ENCODE results near the gene NBEAL1. TPM values are rescaled to one million over a fixed set of nuclear protein-coding genes. Genes with fewer than 3 reads are reported as not detected.
"Not testable (repeated sequence)": the region's sequence is repeated elsewhere in the genome, so short reads cannot be mapped to it uniquely, and the experiment has no call there.

NBEAL1 gene
- total RNA-seq, 4 donors from 2014 or later = 43.7 to 140 (median 90.2) TPM

GRCh38 chr2:202990501-202990900 is 24.2 kb upstream of the NBEAL1 start:
- TF ChIP-seq POLR2A (IDR thresholded peaks at IDR 0.05) (no peak), CTCF (IDR thresholded peaks at IDR 0.05) (no peak)
- no peak for DNase-seq
- H3K27me3 ChIP-seq = no peaks in the 10 kb centered on the region

GRCh38 chr2:202997113-202997512 is 17.6 kb upstream of the NBEAL1 start:
- not testable (repeated sequence) for DNase-seq, H3K4me1 ChIP-seq, H3K27ac ChIP-seq, H3K36me3 ChIP-seq, H3K4me3 ChIP-seq, H3K27me3 ChIP-seq, H3K9me3 ChIP-seq

More at GRCh38 chr2:202990501-202990900, 24.2 kb upstream of the NBEAL1 start:
- Histone ChIP-seq H3K4me1 (no peaks in the 10 kb centered on the region), H3K9me3 (no peaks in the 10 kb centered on the region), H3K36me3 (no peaks in the 10 kb centered on the region), H3K4me3 (no peak overlapping the region), H3K27ac (no peak overlapping the region)

- DNase-seq = no peak
- no peak overlapping the region for H3K4me3 ChIP-seq
- no peaks in the 10 kb centered on the region for H3K9me3 ChIP-seq
- H3K27ac ChIP-seq = no peak overlapping the region
- no peaks in the 10 kb centered on the region for H3K36me3 ChIP-seq
- TF ChIP-seq POLR2A (IDR thresholded peaks at IDR 0.05) = no peak
- no peak for TF ChIP-seq CTCF (IDR thresholded peaks at IDR 0.05)
- no peaks in the 10 kb centered on the region for H3K27me3 ChIP-seq
- no peaks in the 10 kb centered on the region for H3K4me1 ChIP-seq
Observed at GRCh38 chr2:203002054-203002821, 12.4 kb upstream of the NBEAL1 start.

GRCh38 chr2:203003716-203004115 is 11.0 kb upstream of the NBEAL1 start:
- H3K27ac ChIP-seq = no peak overlapping the region
- no peak for TF ChIP-seq POLR2A (IDR thresholded peaks at IDR 0.05)
- TF ChIP-seq CTCF (IDR thresholded peaks at IDR 0.05) = no peak
- H3K4me3 ChIP-seq = no peak overlapping the region
- H3K27me3 ChIP-seq = no peaks in the 10 kb centered on the region
- no peak for DNase-seq
- no peaks in the 10 kb centered on the region for H3K9me3 ChIP-seq
- H3K36me3 ChIP-seq = no peaks in the 10 kb centered on the region
- H3K4me1 ChIP-seq = no peaks in the 10 kb centered on the region

- no peaks in the 10 kb centered on the region for H3K9me3 ChIP-seq
- no peaks in the 10 kb centered on the region for H3K27me3 ChIP-seq
- peak overlapping the region in 2 of 4 donors; percentile 67 to 88 for H3K4me3 ChIP-seq
- H3K36me3 ChIP-seq = no peaks in the 10 kb centered on the region
- no peak for TF ChIP-seq CTCF (IDR thresholded peaks at IDR 0.05)
- TF ChIP-seq POLR2A (IDR thresholded peaks at IDR 0.05) = no peak
- peaks cover 0 to 27% (median 0%) of the 10 kb centered on the region in 4 donors for H3K4me1 ChIP-seq
- peak overlapping the region in 2 of 4 donors; percentile 75 to 93 for H3K27ac ChIP-seq
- DNase-seq = no peak
Observed at GRCh38 chr2:203016716-203017115, 2.0 kb downstream of the NBEAL1 start.

- Histone ChIP-seq H3K4me3 (peak overlapping the region in 2 of 4 donors; percentile 36 to 67), H3K36me3 (no peaks in the 10 kb centered on the region), H3K9me3 (no peaks in the 10 kb centered on the region), H3K27ac (no peak overlapping the region), H3K27me3 (no peaks in the 10 kb centered on the region), H3K4me1 (peaks cover 0 to 27% (median 0%) of the 10 kb centered on the region in 4 donors)
- TF ChIP-seq CTCF (IDR thresholded peaks at IDR 0.05) = no peak
- no peak for TF ChIP-seq POLR2A (IDR thresholded peaks at IDR 0.05)
- no peak for DNase-seq
Observed at GRCh38 chr2:203018181-203018580, 3.5 kb downstream of the NBEAL1 start.

Data from Peyer's patch (tissue), 4 donors.